ENCODE measurements around the gene CEP85L.

Gene CEP85L

GRCh38 chr6:118651282-118652050, at the start of gene CEP85L:
Gene CEP85L, minus strand, starts transcription at chr6:118651591. Its CDS starts 322 bp downstream, at chr6:118651269.
- peak within 1 kb of the TSS; percentile 77 to 91 for H3K4me3 ChIP-seq (replicated peaks in 1 of 2; ENCODE audit: low read depth in 2 of 2, low read length in 2 of 2)
- peak; percentile 86 to 93 for DNase-seq (ENCODE audit: low read depth in 2 of 2)
- TF ChIP-seq CTCF (IDR thresholded peaks at IDR 0.05; ENCODE audit: low read depth, low read length) = no peak

GRCh38 chr6:118700531-118700930, 49.1 kb upstream of the CEP85L start:
- TF ChIP-seq CTCF (IDR thresholded peaks at IDR 0.05; ENCODE audit: low read depth, low read length) = no peak

GRCh38 chr6:118697554-118697953, 46.2 kb upstream of the CEP85L start:
- DNase-seq (ENCODE audit: low read depth in 2 of 2) = no peak
- no peak for TF ChIP-seq CTCF (IDR thresholded peaks at IDR 0.05; ENCODE audit: low read depth, low read length)
- H3K4me3 ChIP-seq (replicated peaks in 1 of 2; ENCODE audit: low read depth in 2 of 2, low read length in 2 of 2) = no peak overlapping the region

More at GRCh38 chr6:118700531-118700930, 49.1 kb upstream of the CEP85L start:
- no peak for DNase-seq (ENCODE audit: low read depth in 2 of 2)
- H3K4me3 ChIP-seq (replicated peaks in 1 of 2; ENCODE audit: low read depth in 2 of 2, low read length in 2 of 2) = no peak overlapping the region

- TF ChIP-seq CTCF (IDR thresholded peaks at IDR 0.05; ENCODE audit: low read depth, low read length) = no peak
- H3K4me3 ChIP-seq (replicated peaks in 1 of 2; ENCODE audit: low read depth in 2 of 2, low read length in 2 of 2) = no peak overlapping the region
- no peak for DNase-seq (ENCODE audit: low read depth in 2 of 2)
These were observed 44.9 kb upstream of the CEP85L start for GRCh38 chr6:118696271-118696670.

GRCh38 chr6:118693562-118693961, 42.2 kb upstream of the CEP85L start:
- DNase-seq (ENCODE audit: low read depth in 2 of 2) = no peak
- no peak overlapping the region for H3K4me3 ChIP-seq (replicated peaks in 1 of 2; ENCODE audit: low read depth in 2 of 2, low read length in 2 of 2)
- TF ChIP-seq CTCF (IDR thresholded peaks at IDR 0.05; ENCODE audit: low read depth, low read length) = no peak

- TF ChIP-seq CTCF (IDR thresholded peaks at IDR 0.05; ENCODE audit: low read depth, low read length) = no peak
- no peak overlapping the region for H3K4me3 ChIP-seq (replicated peaks in 1 of 2; ENCODE audit: low read depth in 2 of 2, low read length in 2 of 2)
- peak in 1 of 2 donors; percentile 45 for DNase-seq (ENCODE audit: low read depth in 2 of 2)
These were observed 34.5 kb upstream of the CEP85L start for GRCh38 chr6:118685823-118686449.

Data from cardiac fibroblast (primary cell).